NCI-H2029 (cell line): ENCODE results near the gene SFPQ.
"Not testable (repeated sequence)": the region's sequence is repeated elsewhere in the genome, so short reads cannot be mapped to it uniquely, and the experiment has no call there.

Experiments
- DNase-seq: peaks from one replicate; lab custom pipeline; 2025; lab: John Stamatoyannopoulos, UW

The SFPQ gene

DNA sequence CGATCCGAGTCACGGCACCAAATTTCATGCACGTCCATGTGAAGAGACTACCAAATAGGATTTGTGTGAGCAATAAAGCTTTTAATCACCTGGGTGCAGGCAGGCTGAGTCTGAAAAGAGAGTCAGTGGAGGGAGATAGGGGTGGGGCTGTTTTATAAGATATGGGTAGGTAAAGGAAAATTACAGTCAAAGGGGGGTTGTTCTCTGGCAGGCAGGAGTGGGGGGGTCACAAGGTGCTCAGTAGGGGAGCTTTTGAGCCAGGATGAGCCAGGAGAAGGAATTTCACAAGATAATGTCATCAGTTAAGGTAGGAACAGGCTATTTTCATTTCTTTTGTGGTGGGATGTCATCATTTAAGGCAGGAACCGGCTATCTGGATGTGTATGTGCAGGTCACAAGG lies 55.4 kb downstream of the SFPQ start:
- DNase-seq: not testable (repeated sequence)

DNA sequence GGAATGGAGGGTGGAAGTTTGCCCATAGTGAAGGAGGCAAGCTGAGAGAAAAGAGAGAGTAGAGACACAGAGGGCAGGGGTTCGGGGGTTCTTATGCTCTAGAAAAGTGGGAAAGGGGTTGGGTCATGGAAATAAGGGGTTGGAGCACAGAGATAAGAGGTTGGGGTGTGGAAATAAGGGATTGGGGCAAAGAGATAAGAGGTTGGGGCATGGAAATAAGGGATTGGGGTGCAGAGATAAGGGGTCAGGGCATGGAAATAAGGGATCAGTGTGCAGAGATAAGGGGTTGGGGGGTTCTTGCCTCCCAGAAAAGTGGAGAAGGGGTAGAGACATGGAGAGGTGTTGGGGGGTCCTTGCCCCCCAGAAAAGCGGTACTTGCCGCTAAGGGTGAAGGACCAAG lies 56.2 kb downstream of the SFPQ start:
- no peak for DNase-seq
